Activated naive CD4-positive, alpha-beta T cell treated with anti-CD3 and anti-CD28 coated beads, Interleukin-2, amount 50 U/mL, for 16 hours (primary cell): ENCODE data around the gene MAP3K15.
A peak's percentile ranks its signal among the peaks of the same experiment; 100 is the strongest.

ENCODE experiments used
- DNase-seq: peaks from one replicate; pipeline ENCODE4 v3.0.0-alpha.2; 2020

The MAP3K15 gene

GRCh38 chrX:19343535-19344408 lies 171.5 kb downstream of the MAP3K15 start, which contains the start of gene PDHA1:
Gene PDHA1, plus strand, starts transcription at chrX:19343927. Its CDS starts 111 bp downstream, at chrX:19344038.
- peak; percentile 93 for DNase-seq

- no peak for DNase-seq
These were observed 172.2 kb downstream of the MAP3K15 start for GRCh38 chrX:19343085-19343534.

DNA sequence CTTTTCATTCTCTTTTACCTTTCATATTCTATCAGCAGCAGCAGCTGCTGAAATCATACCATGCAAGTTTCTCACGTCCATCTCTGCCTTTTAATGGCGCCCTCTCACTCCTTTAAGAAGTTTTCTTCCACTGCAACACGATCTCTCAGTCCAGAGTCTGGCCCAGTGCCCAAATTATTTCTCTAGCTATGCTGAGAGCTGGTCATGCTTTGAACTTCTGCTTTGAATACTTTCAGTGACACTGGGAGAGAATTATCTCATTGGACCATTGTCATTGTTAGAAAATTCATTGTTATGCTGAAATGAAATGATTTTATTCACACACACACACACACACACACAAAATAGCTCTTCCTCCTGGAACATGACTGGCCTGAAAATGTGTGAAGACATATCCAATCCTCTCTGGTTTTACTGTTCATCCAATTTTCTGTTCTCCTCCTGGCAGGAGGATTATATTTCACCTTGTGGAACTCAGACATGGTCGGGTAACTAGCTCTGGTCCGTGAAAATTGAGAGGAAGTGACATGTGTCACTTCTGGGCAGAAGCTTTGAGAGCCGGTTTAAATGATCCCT lies 172.9 kb downstream of the MAP3K15 start:
- no peak for DNase-seq

GRCh38 chrX:19334945-19335626 lies 180.2 kb downstream of the MAP3K15 start:
- no peak for DNase-seq

GRCh38 chrX:19332983-19333382 lies 182.3 kb downstream of the MAP3K15 start:
- DNase-seq, result no peak

DNA sequence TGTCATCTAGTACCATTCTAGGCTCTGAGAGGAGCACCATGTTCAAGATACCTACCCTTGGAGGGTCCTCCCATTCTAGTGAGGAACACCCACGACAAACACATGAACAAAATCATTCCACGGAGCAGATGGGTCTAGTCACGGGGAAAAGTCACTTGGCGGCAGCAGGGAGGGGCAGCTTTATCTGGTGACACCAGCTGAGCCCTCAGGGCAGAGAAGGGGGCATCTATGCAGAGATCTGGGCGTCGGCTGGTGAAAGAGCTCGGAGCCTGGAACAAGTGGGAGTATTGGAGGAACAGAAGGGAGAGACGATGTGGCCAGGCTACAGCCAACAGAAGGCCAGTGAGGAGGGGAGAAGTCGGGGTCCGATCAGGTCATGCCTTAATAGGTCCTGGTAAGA lies 183.5 kb downstream of the MAP3K15 start:
- DNase-seq, result no peak

DNA sequence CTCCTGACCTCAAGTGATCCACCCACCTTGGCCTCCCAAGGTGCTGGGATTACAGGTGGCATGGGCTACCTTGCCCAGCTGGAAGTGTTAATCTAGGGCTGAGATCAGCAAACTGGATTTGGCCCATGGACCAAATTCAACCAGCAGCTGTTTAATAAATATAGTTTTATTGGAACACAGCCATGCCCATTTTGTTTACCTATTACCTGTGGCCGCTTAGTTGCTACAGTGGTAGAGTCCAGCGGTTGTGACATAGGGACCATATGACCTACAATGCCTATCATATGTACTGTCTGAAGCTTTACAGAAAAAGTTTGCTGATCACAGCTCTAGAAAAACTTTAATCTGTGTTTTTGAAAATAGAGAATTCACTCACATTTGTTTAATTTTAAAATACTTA lies 188.7 kb downstream of the MAP3K15 start:
- DNase-seq, result no peak
